Measurements from ENCODE around the gene HLA-C.

The HLA-C gene

GRCh38 chr6:31271641-31272357, at the start of gene HLA-C:
Gene HLA-C, minus strand, starts transcription at chr6:31272092. Its CDS starts 21 bp downstream, at chr6:31272071.
- Histone ChIP-seq H3K27ac (ENCODE audit: low read depth, low read length) (peak within 1 kb of the TSS; percentile 80), H3K36me3 (ENCODE audit: insufficient read depth, low read length) (peaks cover 3% of the 10 kb centered on the region), H3K4me1 (ENCODE audit: insufficient read depth, low read length) (peaks cover 12% of the 10 kb centered on the region), H3K27me3 (ENCODE audit: control insufficient read depth in 1 of 2, insufficient read depth in 2 of 2, low read length in 2 of 2) (no peaks in the 10 kb centered on the region), H3K4me3 (ENCODE audit: low read depth in 1 of 2, low read length in 2 of 2) (peak within 1 kb of the TSS; percentile 64 to 86), H3K9ac (ENCODE audit: low read length) (peak within 1 kb of the TSS; percentile 90), H3K9me3 (ENCODE audit: low read length) (no peaks in the 10 kb centered on the region)

- H3K4me1 ChIP-seq (ENCODE audit: insufficient read depth, low read length) = no peaks in the 10 kb centered on the region
- H3K9ac ChIP-seq (ENCODE audit: low read length) = no peak overlapping the region
- no peaks in the 10 kb centered on the region for H3K9me3 ChIP-seq (ENCODE audit: low read length)
- no peaks in the 10 kb centered on the region for H3K27me3 ChIP-seq (ENCODE audit: control insufficient read depth in 1 of 2, insufficient read depth in 2 of 2, low read length in 2 of 2)
- no peak overlapping the region for H3K27ac ChIP-seq (ENCODE audit: low read depth, low read length)
- H3K36me3 ChIP-seq (ENCODE audit: insufficient read depth, low read length) = no peaks in the 10 kb centered on the region
- no peak overlapping the region for H3K4me3 ChIP-seq (ENCODE audit: low read depth in 1 of 2, low read length in 2 of 2)
Measured at GRCh38 chr6:31321005-31321707, 49.3 kb upstream of the HLA-C start.

- Histone ChIP-seq H3K9ac (ENCODE audit: low read length) (no peak overlapping the region), H3K9me3 (ENCODE audit: low read length) (no peaks in the 10 kb centered on the region), H3K4me3 (ENCODE audit: low read depth in 1 of 2, low read length in 2 of 2) (no peak overlapping the region), H3K27me3 (ENCODE audit: control insufficient read depth in 1 of 2, insufficient read depth in 2 of 2, low read length in 2 of 2) (no peaks in the 10 kb centered on the region), H3K27ac (ENCODE audit: low read depth, low read length) (no peak overlapping the region), H3K36me3 (ENCODE audit: insufficient read depth, low read length) (no peaks in the 10 kb centered on the region), H3K4me1 (ENCODE audit: insufficient read depth, low read length) (no peaks in the 10 kb centered on the region)
Measured at GRCh38 chr6:31317036-31317435, 45.1 kb upstream of the HLA-C start.

- H3K9ac ChIP-seq (ENCODE audit: low read length) = no peak overlapping the region
- no peaks in the 10 kb centered on the region for H3K4me1 ChIP-seq (ENCODE audit: insufficient read depth, low read length)
- H3K27me3 ChIP-seq (ENCODE audit: control insufficient read depth in 1 of 2, insufficient read depth in 2 of 2, low read length in 2 of 2) = peaks cover 0 to 10% of the 10 kb centered on the region in 2 donors
- no peak overlapping the region for H3K27ac ChIP-seq (ENCODE audit: low read depth, low read length)
- H3K36me3 ChIP-seq (ENCODE audit: insufficient read depth, low read length) = no peaks in the 10 kb centered on the region
- H3K9me3 ChIP-seq (ENCODE audit: low read length) = no peaks in the 10 kb centered on the region
- H3K4me3 ChIP-seq (ENCODE audit: low read depth in 1 of 2, low read length in 2 of 2) = no peak overlapping the region
Measured at GRCh38 chr6:31309641-31310040, 37.7 kb upstream of the HLA-C start.

- H3K4me1 ChIP-seq (ENCODE audit: insufficient read depth, low read length) = no peaks in the 10 kb centered on the region
- no peaks in the 10 kb centered on the region for H3K9me3 ChIP-seq (ENCODE audit: low read length)
- H3K27ac ChIP-seq (ENCODE audit: low read depth, low read length) = no peak overlapping the region
- no peak overlapping the region for H3K4me3 ChIP-seq (ENCODE audit: low read depth in 1 of 2, low read length in 2 of 2)
- H3K36me3 ChIP-seq (ENCODE audit: insufficient read depth, low read length) = no peaks in the 10 kb centered on the region
- peaks cover 0 to 10% of the 10 kb centered on the region in 2 donors for H3K27me3 ChIP-seq (ENCODE audit: control insufficient read depth in 1 of 2, insufficient read depth in 2 of 2, low read length in 2 of 2)
- no peak overlapping the region for H3K9ac ChIP-seq (ENCODE audit: low read length)
Measured at GRCh38 chr6:31308845-31309175, 36.9 kb upstream of the HLA-C start.

GRCh38 chr6:31308050-31308844, 36.4 kb upstream of the HLA-C start:
- Histone ChIP-seq H3K27ac (ENCODE audit: low read depth, low read length) (no peak overlapping the region), H3K4me1 (ENCODE audit: insufficient read depth, low read length) (no peaks in the 10 kb centered on the region), H3K27me3 (ENCODE audit: control insufficient read depth in 1 of 2, insufficient read depth in 2 of 2, low read length in 2 of 2) (peaks cover 0 to 10% of the 10 kb centered on the region in 2 donors), H3K9me3 (ENCODE audit: low read length) (no peaks in the 10 kb centered on the region), H3K9ac (ENCODE audit: low read length) (no peak overlapping the region), H3K36me3 (ENCODE audit: insufficient read depth, low read length) (no peaks in the 10 kb centered on the region), H3K4me3 (ENCODE audit: low read depth in 1 of 2, low read length in 2 of 2) (no peak overlapping the region)

- H3K36me3 ChIP-seq (ENCODE audit: insufficient read depth, low read length) = no peaks in the 10 kb centered on the region
- no peak overlapping the region for H3K27ac ChIP-seq (ENCODE audit: low read depth, low read length)
- peaks cover 0 to 10% of the 10 kb centered on the region in 2 donors for H3K27me3 ChIP-seq (ENCODE audit: control insufficient read depth in 1 of 2, insufficient read depth in 2 of 2, low read length in 2 of 2)
- no peak overlapping the region for H3K9ac ChIP-seq (ENCODE audit: low read length)
- no peaks in the 10 kb centered on the region for H3K9me3 ChIP-seq (ENCODE audit: low read length)
- H3K4me1 ChIP-seq (ENCODE audit: insufficient read depth, low read length) = no peaks in the 10 kb centered on the region
- no peak overlapping the region for H3K4me3 ChIP-seq (ENCODE audit: low read depth in 1 of 2, low read length in 2 of 2)
Measured at GRCh38 chr6:31307669-31308049, 35.8 kb upstream of the HLA-C start.

- peaks cover 0 to 10% of the 10 kb centered on the region in 2 donors for H3K27me3 ChIP-seq (ENCODE audit: control insufficient read depth in 1 of 2, insufficient read depth in 2 of 2, low read length in 2 of 2)
- no peak overlapping the region for H3K9ac ChIP-seq (ENCODE audit: low read length)
- H3K27ac ChIP-seq (ENCODE audit: low read depth, low read length) = no peak overlapping the region
- H3K36me3 ChIP-seq (ENCODE audit: insufficient read depth, low read length) = no peaks in the 10 kb centered on the region
- H3K4me3 ChIP-seq (ENCODE audit: low read depth in 1 of 2, low read length in 2 of 2) = no peak overlapping the region
- H3K4me1 ChIP-seq (ENCODE audit: insufficient read depth, low read length) = no peaks in the 10 kb centered on the region
- no peaks in the 10 kb centered on the region for H3K9me3 ChIP-seq (ENCODE audit: low read length)
Measured at GRCh38 chr6:31305703-31306219, 33.9 kb upstream of the HLA-C start.

GRCh38 chr6:31304683-31305082, 32.8 kb upstream of the HLA-C start:
- Histone ChIP-seq H3K4me3 (ENCODE audit: low read depth in 1 of 2, low read length in 2 of 2) (no peak overlapping the region), H3K36me3 (ENCODE audit: insufficient read depth, low read length) (no peaks in the 10 kb centered on the region), H3K27me3 (ENCODE audit: control insufficient read depth in 1 of 2, insufficient read depth in 2 of 2, low read length in 2 of 2) (peaks cover 0 to 10% of the 10 kb centered on the region in 2 donors), H3K9ac (ENCODE audit: low read length) (no peak overlapping the region), H3K27ac (ENCODE audit: low read depth, low read length) (no peak overlapping the region), H3K4me1 (ENCODE audit: insufficient read depth, low read length) (no peaks in the 10 kb centered on the region), H3K9me3 (ENCODE audit: low read length) (no peaks in the 10 kb centered on the region)

- H3K27ac ChIP-seq (ENCODE audit: low read depth, low read length) = no peak overlapping the region
- H3K27me3 ChIP-seq (ENCODE audit: control insufficient read depth in 1 of 2, insufficient read depth in 2 of 2, low read length in 2 of 2) = no peaks in the 10 kb centered on the region
- H3K36me3 ChIP-seq (ENCODE audit: insufficient read depth, low read length) = no peaks in the 10 kb centered on the region
- H3K4me1 ChIP-seq (ENCODE audit: insufficient read depth, low read length) = no peaks in the 10 kb centered on the region
- H3K9me3 ChIP-seq (ENCODE audit: low read length) = no peaks in the 10 kb centered on the region
- H3K9ac ChIP-seq (ENCODE audit: low read length) = no peak overlapping the region
- H3K4me3 ChIP-seq (ENCODE audit: low read depth in 1 of 2, low read length in 2 of 2) = no peak overlapping the region
Measured at GRCh38 chr6:31300797-31301196, 28.9 kb upstream of the HLA-C start.

GRCh38 chr6:31299947-31300346, 28.1 kb upstream of the HLA-C start:
- Histone ChIP-seq H3K36me3 (ENCODE audit: insufficient read depth, low read length) (no peaks in the 10 kb centered on the region), H3K9ac (ENCODE audit: low read length) (no peak overlapping the region), H3K4me1 (ENCODE audit: insufficient read depth, low read length) (no peaks in the 10 kb centered on the region), H3K27ac (ENCODE audit: low read depth, low read length) (no peak overlapping the region), H3K9me3 (ENCODE audit: low read length) (no peaks in the 10 kb centered on the region), H3K27me3 (ENCODE audit: control insufficient read depth in 1 of 2, insufficient read depth in 2 of 2, low read length in 2 of 2) (no peaks in the 10 kb centered on the region), H3K4me3 (ENCODE audit: low read depth in 1 of 2, low read length in 2 of 2) (no peak overlapping the region)
